GM20000 (cell line): ENCODE results near the gene BCL2L2.

Experiments used
- DNase-seq: peaks from one replicate; pipeline ENCODE4 v3.0.0; 2012; ENCODE audit warnings: low spot score
- CTCF ChIP-seq: IDR thresholded peaks from 2 replicates; pipeline ENCODE4 v1.5.1; 2012; ENCODE audit warnings: mild to moderate bottlenecking, control low read depth; ENCODE audit errors: extremely low read depth, missing control alignments

Gene BCL2L2

GRCh38 chr14:23284654-23285529 lies 21.7 kb upstream of the BCL2L2 start:
- peak; percentile 62 for DNase-seq
- no peak for TF ChIP-seq CTCF

GRCh38 chr14:23285530-23286019 lies 21.1 kb upstream of the BCL2L2 start:
- TF ChIP-seq CTCF: no peak
- no peak for DNase-seq

- peak; percentile 97 for DNase-seq
- TF ChIP-seq CTCF: no peak
Measured at GRCh38 chr14:23286020-23286901, 20.4 kb upstream of the BCL2L2 start, which contains the start of gene HOMEZ. HOMEZ (minus strand) TSS chr14:23286132; CDS start chr14:23285952, 180 bp downstream.

- no peak for TF ChIP-seq CTCF
- no peak for DNase-seq
Measured at GRCh38 chr14:23286902-23287479, 19.6 kb upstream of the BCL2L2 start.

- TF ChIP-seq CTCF: peak; percentile 62
- DNase-seq: peak; percentile 27
Measured at GRCh38 chr14:23294734-23295561, 11.7 kb upstream of the BCL2L2 start.

- no peak for TF ChIP-seq CTCF
- DNase-seq: no peak
Measured at GRCh38 chr14:23296012-23296777, 10.4 kb upstream of the BCL2L2 start.
